Measurements from ENCODE around the gene GOLGA6L26.
"Not testable (repeated sequence)": the region's sequence is repeated elsewhere in the genome, so short reads cannot be mapped to it uniquely, and the experiment has no call there.

- TF ChIP-seq BHLHE40 (IDR thresholded peaks at IDR 0.05; ENCODE audit: borderline replicate concordance); SP1 (IDR thresholded peaks at IDR 0.05): not testable (repeated sequence)
Observed at GRCh38 chr15:23303654-23304053, 30.3 kb downstream of the GOLGA6L26 start.

All from HEK293T (cell line).